Measurements from ENCODE around the gene NINJ2. TPM values are rescaled to one million over a fixed set of nuclear protein-coding genes. Genes with fewer than 3 reads are reported as not detected.

NINJ2 gene
- polyA plus RNA-seq, 2 of the 4 experiments (the other 2 are of a cell fraction) = 0.76 to 1.2 TPM

DNA sequence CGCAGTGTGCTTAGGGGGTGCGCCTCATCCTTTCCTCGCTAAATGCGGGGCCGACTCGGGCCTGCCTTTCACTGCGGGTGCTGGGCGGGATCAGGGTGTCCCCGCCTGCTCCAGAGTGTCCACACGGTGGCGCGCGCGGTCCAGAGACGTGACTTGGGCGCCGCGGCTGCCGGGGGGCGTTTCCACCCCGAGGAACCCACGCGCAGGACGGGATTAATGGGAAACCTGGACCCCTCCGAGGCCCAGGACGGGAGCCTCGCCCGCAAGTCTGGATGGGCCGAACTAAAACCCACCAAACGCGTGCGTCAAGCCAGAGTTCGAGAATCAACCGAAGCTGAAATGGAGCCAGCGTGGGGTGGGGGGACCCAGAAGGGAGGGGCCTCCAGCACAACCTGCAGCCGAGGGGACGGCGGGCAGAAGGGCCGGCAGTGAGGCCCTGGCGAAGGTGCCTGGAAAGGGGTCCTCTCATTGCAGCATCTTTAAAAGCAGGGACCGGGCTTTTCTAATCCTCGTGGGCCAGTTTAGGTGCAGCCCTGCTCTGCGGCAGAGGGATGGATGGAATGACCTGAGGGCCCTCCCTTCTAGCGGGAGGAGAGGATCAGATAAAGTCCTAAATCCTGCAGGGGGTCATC lies 93.3 kb downstream of the NINJ2 start (continued):
- TF ChIP-seq NR3C1 (IDR thresholded peaks at IDR 0.05) (no peak), CBX2 (IDR thresholded peaks at IDR 0.05; ENCODE audit: borderline replicate concordance, low read depth) (no peak), JUNB (IDR thresholded peaks at IDR 0.05) (no peak), RNF2 (IDR thresholded peaks at IDR 0.05; ENCODE audit: borderline replicate concordance, low read depth) (peak; percentile 44; the same call in 1 of the 2 replicates), HMGXB4 (CRISPR knock-in tag; IDR thresholded peaks at IDR 0.05; ENCODE audit: borderline replicate concordance) (no peak), HOXA7 (CRISPR knock-in tag; IDR thresholded peaks at IDR 0.05) (no peak), KDM1A (IDR thresholded peaks at IDR 0.05; ENCODE audit: low read depth) (peak; percentile 89), BHLHE40 (IDR thresholded peaks at IDR 0.05; ENCODE audit: low read depth, low read length) (no peak), POLR2AphosphoS2 (conservative IDR thresholded peaks at IDR 0.05; ENCODE audit: low read length) (no peak), RARB (CRISPR knock-in tag; IDR thresholded peaks at IDR 0.05) (0 out of 2 replicates have a peak, but pooled peaks have one; percentile 51), FOXS1 (CRISPR knock-in tag; IDR thresholded peaks at IDR 0.05) (no peak), TFCP2L1 (CRISPR knock-in tag; IDR thresholded peaks at IDR 0.05) (peak; percentile 69; the same call in 1 of the 2 replicates), CBX8 (IDR thresholded peaks at IDR 0.05) (no peak), RAD21 (conservative IDR thresholded peaks at IDR 0.05 in 1 of 2, IDR thresholded peaks at IDR 0.05 in 1 of 2) (peak; percentile 95 to 98), ZSCAN20 (CRISPR knock-in tag; IDR thresholded peaks at IDR 0.05) (no peak), HOXB5 (CRISPR knock-in tag; IDR thresholded peaks at IDR 0.05) (no peak), ZC3H11A (IDR thresholded peaks at IDR 0.05) (no peak), EP300 (IDR thresholded peaks at IDR 0.05) (no peak), RCOR1 (IDR thresholded peaks at IDR 0.05; ENCODE audit: low read depth, low read length) (no peak), CHD4 (IDR thresholded peaks at IDR 0.05; ENCODE audit: borderline replicate concordance) (peak; percentile 75; the same call in 1 of the 2 replicates), ZFP36 (IDR thresholded peaks at IDR 0.05; ENCODE audit: borderline replicate concordance, partially characterized antibody) (no peak), GATA3 (IDR thresholded peaks at IDR 0.05; ENCODE audit: borderline replicate concordance) (no peak), ATOH8 (CRISPR knock-in tag; IDR thresholded peaks at IDR 0.05; ENCODE audit: low read depth) (no peak), E2F6 (IDR thresholded peaks at IDR 0.05; ENCODE audit: borderline replicate concordance, low read depth) (no peak; the same call in 1 of the 2 replicates), SMC3 (IDR thresholded peaks at IDR 0.05) (peak; percentile 96), PHF8 (IDR thresholded peaks at IDR 0.05; ENCODE audit: borderline replicate concordance, low read depth) (peak; percentile 56; the same call in 1 of the 2 replicates), CEBPB (IDR thresholded peaks at IDR 0.05) (no peak)
- TF ChIP-seq, protein P1, sequence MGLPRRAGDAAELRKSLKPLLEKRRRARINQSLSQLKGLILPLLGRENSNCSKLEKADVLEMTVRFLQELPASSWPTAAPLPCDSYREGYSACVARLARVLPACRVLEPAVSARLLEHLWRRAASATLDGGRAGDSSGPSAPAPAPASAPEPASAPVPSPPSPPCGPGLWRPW (IDR thresholded peaks at IDR 0.05) = no peak
- TF ChIP-seq, protein P2, sequence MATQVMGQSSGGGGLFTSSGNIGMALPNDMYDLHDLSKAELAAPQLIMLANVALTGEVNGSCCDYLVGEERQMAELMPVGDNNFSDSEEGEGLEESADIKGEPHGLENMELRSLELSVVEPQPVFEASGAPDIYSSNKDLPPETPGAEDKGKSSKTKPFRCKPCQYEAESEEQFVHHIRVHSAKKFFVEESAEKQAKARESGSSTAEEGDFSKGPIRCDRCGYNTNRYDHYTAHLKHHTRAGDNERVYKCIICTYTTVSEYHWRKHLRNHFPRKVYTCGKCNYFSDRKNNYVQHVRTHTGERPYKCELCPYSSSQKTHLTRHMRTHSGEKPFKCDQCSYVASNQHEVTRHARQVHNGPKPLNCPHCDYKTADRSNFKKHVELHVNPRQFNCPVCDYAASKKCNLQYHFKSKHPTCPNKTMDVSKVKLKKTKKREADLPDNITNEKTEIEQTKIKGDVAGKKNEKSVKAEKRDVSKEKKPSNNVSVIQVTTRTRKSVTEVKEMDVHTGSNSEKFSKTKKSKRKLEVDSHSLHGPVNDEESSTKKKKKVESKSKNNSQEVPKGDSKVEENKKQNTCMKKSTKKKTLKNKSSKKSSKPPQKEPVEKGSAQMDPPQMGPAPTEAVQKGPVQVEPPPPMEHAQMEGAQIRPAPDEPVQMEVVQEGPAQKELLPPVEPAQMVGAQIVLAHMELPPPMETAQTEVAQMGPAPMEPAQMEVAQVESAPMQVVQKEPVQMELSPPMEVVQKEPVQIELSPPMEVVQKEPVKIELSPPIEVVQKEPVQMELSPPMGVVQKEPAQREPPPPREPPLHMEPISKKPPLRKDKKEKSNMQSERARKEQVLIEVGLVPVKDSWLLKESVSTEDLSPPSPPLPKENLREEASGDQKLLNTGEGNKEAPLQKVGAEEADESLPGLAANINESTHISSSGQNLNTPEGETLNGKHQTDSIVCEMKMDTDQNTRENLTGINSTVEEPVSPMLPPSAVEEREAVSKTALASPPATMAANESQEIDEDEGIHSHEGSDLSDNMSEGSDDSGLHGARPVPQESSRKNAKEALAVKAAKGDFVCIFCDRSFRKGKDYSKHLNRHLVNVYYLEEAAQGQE (IDR thresholded peaks at IDR 0.05) = no peak
- TF ChIP-seq, protein P3, sequence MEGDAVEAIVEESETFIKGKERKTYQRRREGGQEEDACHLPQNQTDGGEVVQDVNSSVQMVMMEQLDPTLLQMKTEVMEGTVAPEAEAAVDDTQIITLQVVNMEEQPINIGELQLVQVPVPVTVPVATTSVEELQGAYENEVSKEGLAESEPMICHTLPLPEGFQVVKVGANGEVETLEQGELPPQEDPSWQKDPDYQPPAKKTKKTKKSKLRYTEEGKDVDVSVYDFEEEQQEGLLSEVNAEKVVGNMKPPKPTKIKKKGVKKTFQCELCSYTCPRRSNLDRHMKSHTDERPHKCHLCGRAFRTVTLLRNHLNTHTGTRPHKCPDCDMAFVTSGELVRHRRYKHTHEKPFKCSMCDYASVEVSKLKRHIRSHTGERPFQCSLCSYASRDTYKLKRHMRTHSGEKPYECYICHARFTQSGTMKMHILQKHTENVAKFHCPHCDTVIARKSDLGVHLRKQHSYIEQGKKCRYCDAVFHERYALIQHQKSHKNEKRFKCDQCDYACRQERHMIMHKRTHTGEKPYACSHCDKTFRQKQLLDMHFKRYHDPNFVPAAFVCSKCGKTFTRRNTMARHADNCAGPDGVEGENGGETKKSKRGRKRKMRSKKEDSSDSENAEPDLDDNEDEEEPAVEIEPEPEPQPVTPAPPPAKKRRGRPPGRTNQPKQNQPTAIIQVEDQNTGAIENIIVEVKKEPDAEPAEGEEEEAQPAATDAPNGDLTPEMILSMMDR (IDR thresholded peaks at IDR 0.05) = peak; percentile 92
- TF ChIP-seq, protein P4, sequence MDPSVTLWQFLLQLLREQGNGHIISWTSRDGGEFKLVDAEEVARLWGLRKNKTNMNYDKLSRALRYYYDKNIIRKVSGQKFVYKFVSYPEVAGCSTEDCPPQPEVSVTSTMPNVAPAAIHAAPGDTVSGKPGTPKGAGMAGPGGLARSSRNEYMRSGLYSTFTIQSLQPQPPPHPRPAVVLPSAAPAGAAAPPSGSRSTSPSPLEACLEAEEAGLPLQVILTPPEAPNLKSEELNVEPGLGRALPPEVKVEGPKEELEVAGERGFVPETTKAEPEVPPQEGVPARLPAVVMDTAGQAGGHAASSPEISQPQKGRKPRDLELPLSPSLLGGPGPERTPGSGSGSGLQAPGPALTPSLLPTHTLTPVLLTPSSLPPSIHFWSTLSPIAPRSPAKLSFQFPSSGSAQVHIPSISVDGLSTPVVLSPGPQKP (IDR thresholded peaks at IDR 0.05; ENCODE audit: low read depth, low read length) = no peak

Measured in A549 (cell line).